GM18498 (cell line): ENCODE measurements around the gene LGALS13.
"Not testable (repeated sequence)": the region's sequence is repeated elsewhere in the genome, so short reads cannot be mapped to it uniquely, and the experiment has no call there.

Experiments
- ATAC-seq: cut with Tn5 transposase; IDR thresholded peaks from one replicate; pipeline ENCODE4 v1.9.1; 2021; ENCODE audit warnings: mild to moderate bottlenecking, moderate library complexity; ENCODE audit not compliant: unreplicated experiment

The LGALS13 gene

DNA sequence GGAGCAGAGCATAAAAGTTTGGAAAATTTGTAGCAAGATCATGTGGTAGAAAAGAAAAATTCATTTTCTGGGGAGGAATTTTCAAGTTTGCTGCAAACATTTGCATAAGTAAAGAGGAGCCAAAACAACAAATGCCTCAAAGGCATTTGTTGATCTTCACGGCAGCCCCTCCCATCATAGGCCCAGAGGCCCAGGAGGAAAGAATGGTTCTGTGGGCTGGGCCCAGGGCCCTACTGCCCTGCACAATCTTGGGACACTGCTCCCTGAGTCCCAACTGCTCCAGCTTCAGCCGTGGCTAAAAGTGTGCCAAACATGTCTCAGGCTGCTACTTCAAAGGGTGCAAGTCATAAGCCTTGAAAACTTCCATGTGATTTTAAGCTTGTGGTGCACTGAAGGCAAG is 11.3 kb downstream of the LGALS13 start:
- ATAC-seq: no peak

DNA sequence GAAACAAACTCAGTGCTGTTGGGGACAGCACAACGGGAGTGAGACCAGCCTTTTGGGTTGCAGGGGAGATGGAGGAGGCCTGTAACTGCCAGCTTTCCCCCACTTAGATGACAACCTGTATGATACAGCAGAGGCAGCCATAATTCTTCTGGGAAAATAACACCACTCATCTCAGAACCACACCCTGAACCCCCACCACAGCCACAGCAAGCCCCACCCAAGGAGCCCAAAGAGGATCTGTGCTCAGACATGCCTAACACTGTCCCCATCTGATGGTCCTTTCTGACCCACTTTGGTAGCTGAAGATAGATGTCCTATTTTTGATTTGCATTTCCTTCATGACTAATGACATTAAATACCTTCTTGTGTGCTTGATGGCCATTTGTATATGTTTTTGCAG is 15.4 kb downstream of the LGALS13 start:
- no peak for ATAC-seq

DNA sequence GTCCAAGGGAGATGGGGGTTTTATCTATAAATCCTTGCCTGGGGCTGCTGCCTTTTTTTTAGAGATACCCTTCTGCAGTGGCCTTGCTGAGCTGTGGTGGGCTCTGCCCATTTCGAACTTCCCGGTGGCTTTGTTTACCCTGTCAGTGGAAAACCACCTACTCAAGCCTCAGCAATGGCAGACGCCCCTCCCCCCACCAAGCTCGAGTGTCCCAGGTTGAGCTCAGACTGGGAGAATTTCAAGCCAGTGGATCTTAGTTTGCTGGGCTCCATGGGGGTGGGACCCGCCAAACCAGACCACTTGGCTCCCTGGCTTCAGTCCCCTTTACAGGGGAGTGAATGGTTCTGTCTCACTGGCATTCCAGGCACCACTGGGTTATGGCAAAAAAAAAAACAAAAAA is 21.6 kb downstream of the LGALS13 start:
- no peak for ATAC-seq

DNA sequence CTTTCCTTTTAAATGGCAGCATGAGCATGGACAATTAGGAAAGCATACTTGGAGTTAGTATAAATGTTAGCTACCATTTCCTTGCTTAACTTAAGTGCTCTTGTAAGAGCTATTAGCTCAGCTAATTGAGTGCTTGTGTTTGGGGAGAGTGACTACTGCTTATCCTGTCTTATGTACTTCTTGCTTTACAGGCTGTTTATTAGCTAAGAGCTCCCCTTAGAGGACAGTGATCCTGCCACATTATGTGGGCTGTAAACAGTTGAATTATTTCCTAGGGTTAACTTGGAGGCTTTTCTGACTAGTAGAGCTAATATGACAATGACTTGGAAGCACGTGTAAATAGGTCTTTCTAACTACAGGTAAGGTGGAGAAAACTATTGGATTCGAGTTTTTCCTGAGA is 25.3 kb downstream of the LGALS13 start:
- not testable (repeated sequence) for ATAC-seq

DNA sequence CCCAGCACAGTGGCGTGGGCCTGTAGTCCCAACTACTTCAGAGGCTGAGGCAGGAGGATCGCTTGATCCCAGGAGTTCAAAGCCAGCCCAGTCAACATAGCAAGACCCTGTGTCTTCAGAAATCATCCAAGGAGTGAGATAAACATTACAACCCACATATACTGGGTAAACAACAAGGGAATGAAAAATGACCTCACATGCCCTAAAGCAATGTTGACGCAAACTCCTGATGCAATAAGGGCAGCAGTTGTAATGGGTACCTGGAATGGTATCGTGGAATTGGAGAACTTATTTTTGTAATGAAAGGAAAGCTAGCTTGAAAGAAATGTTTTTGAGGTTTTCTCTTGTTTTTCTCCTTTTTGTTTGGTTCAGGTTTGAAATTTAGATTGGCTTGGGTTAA is 28.9 kb downstream of the LGALS13 start:
- no peak for ATAC-seq

DNA sequence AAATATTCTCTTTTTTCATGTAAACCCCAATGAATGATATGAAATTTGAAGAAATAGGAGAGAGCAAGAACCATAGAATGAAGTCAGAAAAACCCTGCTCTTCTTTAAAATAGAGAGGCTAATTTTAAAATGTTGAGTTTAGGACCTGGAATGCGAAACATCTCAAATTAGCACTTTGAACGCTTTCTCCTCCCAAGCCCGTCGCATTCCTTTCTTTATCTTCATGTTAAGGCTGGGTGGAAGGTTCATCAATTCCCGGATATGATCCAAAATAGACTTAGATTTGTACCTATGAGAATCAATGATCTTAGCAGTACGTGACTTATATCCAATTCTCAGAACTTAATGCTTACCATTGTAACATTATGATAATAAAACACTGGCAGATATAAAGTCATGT is 29.3 kb downstream of the LGALS13 start:
- no peak for ATAC-seq

DNA sequence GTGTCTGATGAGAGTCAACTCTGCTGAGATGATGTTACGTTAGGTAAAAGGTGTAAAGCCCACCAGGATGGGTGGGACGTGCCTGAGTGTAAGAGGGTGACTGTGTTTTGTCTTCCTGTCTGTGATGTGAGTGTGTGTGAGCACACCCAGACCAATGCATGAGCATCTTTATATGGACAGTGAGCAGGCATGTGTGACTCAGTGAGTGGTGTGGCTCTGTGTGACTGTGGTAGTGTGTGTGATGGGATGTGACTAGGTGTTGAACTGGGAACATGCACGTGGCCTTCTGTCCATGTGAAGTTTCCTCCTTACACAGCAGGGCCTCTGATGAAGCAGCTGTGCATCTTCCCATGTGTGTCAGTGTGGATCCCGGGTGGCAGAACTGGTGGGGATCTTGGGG is 35.6 kb downstream of the LGALS13 start:
- ATAC-seq: no peak

DNA sequence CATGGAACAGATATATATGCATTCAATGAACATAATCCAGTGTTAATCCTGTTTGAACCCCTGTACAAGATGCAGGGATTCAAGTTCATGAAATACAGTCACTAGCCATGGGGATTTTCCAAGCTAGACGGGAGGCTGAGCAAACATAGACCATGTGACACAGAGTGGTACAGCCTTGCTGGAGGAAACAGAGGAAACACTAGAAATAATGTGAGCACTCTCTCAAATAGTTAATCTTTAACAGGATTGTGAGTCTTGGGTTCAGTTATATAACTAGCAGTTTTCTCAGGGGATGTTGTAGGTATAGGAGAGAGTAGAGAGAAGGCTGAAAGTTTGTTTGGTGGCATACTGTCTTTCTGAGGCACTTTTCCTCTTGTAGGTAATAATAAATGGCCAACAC is 39.4 kb downstream of the LGALS13 start:
- no peak for ATAC-seq

DNA sequence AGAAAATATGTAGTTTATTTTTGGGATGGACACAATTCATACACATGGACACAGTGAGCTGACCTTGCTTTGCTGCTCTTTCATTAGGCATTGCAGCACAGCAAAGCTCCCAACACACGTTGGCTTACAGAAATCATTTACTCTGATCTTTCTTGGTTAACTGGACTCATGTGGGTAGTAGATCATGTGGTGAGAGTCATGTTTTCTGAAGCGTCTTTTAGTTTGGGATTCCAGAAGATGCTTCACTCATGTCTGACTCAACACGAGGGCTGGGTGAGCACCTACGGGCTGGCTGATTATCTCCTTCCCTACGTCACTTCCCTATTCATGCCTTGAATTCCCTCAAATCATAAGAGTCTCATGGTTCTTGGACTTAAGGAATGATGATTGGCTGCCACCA is 41.3 kb downstream of the LGALS13 start:
- no peak for ATAC-seq

DNA sequence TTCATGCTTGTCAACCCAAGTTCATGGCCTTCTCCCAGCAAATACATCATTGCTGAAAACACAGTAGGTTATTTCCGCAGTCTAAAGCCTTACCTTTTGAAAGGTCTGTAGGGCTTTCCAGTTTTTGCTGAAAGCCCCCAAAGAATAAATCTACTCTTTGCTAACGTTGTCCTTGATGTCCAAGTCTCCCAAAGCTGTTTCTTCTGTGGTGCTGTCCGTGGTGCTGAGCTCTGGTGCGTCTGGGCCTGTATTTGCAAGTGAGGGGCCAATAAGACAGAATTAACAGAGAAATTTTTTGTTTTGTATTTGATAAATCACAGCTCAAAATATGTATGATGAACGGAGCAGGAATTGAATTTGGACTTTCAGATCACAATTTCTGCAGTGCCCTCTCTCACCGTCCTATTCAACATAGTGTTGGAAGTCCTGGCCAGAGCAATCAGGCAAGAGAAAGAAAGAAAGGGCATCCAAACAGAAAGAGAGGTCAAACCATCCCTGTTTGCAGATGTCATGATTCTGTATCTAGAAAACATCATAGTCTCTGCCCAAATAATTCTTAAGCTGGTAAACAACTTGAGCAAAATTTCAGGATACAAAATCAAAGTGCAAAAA is 43.6 kb downstream of the LGALS13 start:
- ATAC-seq: no peak

DNA sequence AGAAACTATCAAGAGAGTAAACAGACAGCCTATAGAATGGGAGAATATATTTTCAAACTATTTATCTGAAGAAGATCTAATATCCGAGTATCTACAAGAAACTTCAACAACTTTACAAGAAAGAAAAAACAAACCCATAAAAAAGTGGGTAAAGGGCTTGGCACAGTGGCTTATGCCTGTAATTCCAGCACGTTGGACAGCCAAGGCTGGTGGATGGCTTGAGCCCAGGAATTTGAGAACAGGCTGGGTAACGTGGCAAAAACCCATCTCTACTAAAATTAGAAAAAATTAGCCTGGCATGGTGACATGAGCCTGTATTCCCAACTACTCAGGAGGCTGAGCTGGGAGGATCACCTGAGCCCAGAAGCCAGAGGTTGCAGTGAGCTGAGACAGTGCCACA is 45.6 kb downstream of the LGALS13 start:
- ATAC-seq: no peak

DNA sequence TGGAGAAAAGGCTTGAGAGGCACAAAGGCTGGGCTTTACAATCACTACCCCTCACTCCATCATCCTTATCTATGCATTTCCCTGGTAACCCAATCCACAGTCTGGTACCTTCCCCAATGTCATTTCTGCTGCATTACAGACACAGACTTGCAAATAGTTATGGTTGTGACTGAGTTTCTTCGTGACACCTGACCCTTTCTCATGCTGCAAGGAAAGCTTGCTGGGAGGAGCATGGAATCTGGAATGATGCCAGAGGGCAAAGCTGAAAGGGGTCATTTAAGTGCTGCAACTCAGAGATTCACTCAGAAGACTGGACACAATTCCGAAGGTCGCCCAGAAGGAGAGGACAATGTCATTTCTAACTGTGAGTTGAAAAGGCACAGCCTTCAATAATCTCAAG is 53.3 kb downstream of the LGALS13 start, which contains the start of gene LGALS16:
TSS of gene LGALS16 (plus strand) at position 301 of the 400 bp plus-strand sequence. CDS start at position 350, 49 bp downstream.
- ATAC-seq: no peak
